ENCODE results near the gene PKP4. TPM values are rescaled to one million over a fixed set of nuclear protein-coding genes. Genes with fewer than 3 reads are reported as not detected.
A peak's percentile ranks its signal among the peaks of the same experiment; 100 is the strongest.

The PKP4 gene
- total and polyA plus RNA-seq, 2 experiments from 2014 or later, result 35.7 to 92.3 TPM

DNA sequence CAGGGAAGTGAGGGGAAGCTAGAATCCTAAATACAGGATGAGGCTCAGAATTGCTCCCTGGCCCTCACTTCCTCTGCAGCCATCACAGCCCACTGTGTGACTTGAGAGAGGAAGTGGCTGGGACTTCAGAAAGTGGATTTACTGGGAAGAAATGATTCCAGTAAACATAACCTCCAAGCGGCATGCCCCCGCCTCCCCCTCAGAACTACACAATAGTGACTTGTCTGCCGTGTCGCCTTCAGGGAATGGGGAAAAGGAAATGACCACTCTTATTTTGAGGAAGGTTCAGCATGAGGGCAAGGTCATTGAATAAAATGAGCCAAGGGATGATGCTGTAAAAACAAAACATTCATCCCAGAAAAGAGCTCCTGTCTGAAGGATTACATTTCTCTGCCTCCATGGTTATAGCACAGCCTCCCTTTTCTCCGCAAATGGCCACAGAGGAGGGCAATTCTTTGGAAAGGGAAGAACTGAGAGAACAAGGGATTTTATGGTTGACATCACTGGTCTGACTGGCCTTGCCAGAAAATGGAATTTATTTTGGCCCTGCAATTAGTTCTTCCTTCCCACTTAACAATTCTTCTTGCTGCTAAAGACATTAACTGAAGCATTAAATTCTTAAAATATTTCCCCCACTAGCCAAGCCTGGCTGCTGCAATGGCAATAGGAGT, 259.5 kb downstream of the PKP4 start:
- no peaks in the 10 kb centered on the region for H3K27me3 ChIP-seq (ENCODE audit: insufficient read depth)
- H3K9me3 Mint-ChIP-seq, result peaks cover 13% of the 10 kb centered on the region; the same call in 1 of the 3 replicates
- no peak overlapping the region for H3K27ac Mint-ChIP-seq
- H3K36me3 ChIP-seq (ENCODE audit: insufficient read depth), result no peaks in the 10 kb centered on the region
- H3K79me2 ChIP-seq (replicated peaks; ENCODE audit: insufficient read depth), result no peaks in the 10 kb centered on the region
- H2AFZ ChIP-seq, result peak overlapping the region; percentile 86
- no peak overlapping the region for H3K27ac ChIP-seq (ENCODE audit: low read depth)
- H4K20me1 ChIP-seq (replicated peaks; ENCODE audit: insufficient read depth), result no peaks in the 10 kb centered on the region
- no peak overlapping the region for H3K4me2 ChIP-seq
- ATAC-seq (no peak), DNase-seq (ENCODE audit: low spot score) (no peak)
- TF ChIP-seq, protein P1, sequence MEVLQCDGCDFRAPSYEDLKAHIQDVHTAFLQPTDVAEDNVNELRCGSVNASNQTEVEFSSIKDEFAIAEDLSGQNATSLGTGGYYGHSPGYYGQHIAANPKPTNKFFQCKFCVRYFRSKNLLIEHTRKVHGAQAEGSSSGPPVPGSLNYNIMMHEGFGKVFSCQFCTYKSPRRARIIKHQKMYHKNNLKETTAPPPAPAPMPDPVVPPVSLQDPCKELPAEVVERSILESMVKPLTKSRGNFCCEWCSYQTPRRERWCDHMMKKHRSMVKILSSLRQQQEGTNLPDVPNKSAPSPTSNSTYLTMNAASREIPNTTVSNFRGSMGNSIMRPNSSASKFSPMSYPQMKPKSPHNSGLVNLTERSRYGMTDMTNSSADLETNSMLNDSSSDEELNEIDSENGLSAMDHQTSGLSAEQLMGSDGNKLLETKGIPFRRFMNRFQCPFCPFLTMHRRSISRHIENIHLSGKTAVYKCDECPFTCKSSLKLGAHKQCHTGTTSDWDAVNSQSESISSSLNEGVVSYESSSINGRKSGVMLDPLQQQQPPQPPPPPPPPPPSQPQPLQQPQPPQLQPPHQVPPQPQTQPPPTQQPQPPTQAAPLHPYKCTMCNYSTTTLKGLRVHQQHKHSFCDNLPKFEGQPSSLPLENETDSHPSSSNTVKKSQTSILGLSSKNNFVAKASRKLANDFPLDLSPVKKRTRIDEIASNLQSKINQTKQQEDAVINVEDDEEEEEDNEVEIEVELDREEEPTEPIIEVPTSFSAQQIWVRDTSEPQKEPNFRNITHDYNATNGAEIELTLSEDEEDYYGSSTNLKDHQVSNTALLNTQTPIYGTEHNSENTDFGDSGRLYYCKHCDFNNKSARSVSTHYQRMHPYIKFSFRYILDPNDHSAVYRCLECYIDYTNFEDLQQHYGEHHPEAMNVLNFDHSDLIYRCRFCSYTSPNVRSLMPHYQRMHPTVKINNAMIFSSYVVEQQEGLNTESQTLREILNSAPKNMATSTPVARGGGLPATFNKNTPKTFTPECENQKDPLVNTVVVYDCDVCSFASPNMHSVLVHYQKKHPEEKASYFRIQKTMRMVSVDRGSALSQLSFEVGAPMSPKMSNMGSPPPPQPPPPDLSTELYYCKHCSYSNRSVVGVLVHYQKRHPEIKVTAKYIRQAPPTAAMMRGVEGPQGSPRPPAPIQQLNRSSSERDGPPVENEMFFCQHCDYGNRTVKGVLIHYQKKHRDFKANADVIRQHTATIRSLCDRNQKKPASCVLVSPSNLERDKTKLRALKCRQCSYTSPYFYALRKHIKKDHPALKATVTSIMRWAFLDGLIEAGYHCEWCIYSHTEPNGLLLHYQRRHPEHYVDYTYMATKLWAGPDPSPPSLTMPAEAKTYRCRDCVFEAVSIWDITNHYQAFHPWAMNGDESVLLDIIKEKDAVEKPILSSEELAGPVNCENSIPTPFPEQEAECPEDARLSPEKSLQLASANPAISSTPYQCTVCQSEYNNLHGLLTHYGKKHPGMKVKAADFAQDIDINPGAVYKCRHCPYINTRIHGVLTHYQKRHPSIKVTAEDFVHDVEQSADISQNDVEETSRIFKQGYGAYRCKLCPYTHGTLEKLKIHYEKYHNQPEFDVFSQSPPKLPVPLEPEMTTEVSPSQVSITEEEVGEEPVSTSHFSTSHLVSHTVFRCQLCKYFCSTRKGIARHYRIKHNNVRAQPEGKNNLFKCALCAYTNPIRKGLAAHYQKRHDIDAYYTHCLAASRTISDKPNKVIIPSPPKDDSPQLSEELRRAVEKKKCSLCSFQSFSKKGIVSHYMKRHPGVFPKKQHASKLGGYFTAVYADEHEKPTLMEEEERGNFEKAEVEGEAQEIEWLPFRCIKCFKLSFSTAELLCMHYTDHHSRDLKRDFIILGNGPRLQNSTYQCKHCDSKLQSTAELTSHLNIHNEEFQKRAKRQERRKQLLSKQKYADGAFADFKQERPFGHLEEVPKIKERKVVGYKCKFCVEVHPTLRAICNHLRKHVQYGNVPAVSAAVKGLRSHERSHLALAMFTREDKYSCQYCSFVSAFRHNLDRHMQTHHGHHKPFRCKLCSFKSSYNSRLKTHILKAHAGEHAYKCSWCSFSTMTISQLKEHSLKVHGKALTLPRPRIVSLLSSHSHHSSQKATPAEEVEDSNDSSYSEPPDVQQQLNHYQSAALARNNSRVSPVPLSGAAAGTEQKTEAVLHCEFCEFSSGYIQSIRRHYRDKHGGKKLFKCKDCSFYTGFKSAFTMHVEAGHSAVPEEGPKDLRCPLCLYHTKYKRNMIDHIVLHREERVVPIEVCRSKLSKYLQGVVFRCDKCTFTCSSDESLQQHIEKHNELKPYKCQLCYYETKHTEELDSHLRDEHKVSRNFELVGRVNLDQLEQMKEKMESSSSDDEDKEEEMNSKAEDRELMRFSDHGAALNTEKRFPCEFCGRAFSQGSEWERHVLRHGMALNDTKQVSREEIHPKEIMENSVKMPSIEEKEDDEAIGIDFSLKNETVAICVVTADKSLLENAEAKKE (CRISPR knock-in tag; IDR thresholded peaks at IDR 0.05), result no peak
- TF ChIP-seq STAT1 (IDR thresholded peaks at IDR 0.05; ENCODE audit: unreplicated experiment), result no peak
- no peak for TF ChIP-seq EZH2 (IDR thresholded peaks at IDR 0.05; ENCODE audit: low read depth, unreplicated experiment)
- no peak for TF ChIP-seq EZH2phosphoT487 (IDR thresholded peaks at IDR 0.05; ENCODE audit: unreplicated experiment)
- TF ChIP-seq NANOG (IDR thresholded peaks at IDR 0.05; ENCODE audit: borderline replicate concordance), result no peak
- TF ChIP-seq POLR2AphosphoS5 (IDR thresholded peaks at IDR 0.05; ENCODE audit: low read depth), result no peak
- no peak for TF ChIP-seq ZNF331 (CRISPR knock-in tag; IDR thresholded peaks at IDR 0.05; ENCODE audit: low read depth)
- TF ChIP-seq JUNB (IDR thresholded peaks at IDR 0.05; ENCODE audit: unreplicated experiment), result no peak
- TF ChIP-seq CREB1 (CRISPR knock-in tag; IDR thresholded peaks at IDR 0.05; ENCODE audit: low read depth), result no peak
- no peak for TF ChIP-seq ZNF114 (CRISPR knock-in tag; IDR thresholded peaks at IDR 0.05)
- TF ChIP-seq, protein P2, sequence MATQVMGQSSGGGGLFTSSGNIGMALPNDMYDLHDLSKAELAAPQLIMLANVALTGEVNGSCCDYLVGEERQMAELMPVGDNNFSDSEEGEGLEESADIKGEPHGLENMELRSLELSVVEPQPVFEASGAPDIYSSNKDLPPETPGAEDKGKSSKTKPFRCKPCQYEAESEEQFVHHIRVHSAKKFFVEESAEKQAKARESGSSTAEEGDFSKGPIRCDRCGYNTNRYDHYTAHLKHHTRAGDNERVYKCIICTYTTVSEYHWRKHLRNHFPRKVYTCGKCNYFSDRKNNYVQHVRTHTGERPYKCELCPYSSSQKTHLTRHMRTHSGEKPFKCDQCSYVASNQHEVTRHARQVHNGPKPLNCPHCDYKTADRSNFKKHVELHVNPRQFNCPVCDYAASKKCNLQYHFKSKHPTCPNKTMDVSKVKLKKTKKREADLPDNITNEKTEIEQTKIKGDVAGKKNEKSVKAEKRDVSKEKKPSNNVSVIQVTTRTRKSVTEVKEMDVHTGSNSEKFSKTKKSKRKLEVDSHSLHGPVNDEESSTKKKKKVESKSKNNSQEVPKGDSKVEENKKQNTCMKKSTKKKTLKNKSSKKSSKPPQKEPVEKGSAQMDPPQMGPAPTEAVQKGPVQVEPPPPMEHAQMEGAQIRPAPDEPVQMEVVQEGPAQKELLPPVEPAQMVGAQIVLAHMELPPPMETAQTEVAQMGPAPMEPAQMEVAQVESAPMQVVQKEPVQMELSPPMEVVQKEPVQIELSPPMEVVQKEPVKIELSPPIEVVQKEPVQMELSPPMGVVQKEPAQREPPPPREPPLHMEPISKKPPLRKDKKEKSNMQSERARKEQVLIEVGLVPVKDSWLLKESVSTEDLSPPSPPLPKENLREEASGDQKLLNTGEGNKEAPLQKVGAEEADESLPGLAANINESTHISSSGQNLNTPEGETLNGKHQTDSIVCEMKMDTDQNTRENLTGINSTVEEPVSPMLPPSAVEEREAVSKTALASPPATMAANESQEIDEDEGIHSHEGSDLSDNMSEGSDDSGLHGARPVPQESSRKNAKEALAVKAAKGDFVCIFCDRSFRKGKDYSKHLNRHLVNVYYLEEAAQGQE (IDR thresholded peaks at IDR 0.05; ENCODE audit: unreplicated experiment), result no peak
- TF ChIP-seq, protein P3, sequence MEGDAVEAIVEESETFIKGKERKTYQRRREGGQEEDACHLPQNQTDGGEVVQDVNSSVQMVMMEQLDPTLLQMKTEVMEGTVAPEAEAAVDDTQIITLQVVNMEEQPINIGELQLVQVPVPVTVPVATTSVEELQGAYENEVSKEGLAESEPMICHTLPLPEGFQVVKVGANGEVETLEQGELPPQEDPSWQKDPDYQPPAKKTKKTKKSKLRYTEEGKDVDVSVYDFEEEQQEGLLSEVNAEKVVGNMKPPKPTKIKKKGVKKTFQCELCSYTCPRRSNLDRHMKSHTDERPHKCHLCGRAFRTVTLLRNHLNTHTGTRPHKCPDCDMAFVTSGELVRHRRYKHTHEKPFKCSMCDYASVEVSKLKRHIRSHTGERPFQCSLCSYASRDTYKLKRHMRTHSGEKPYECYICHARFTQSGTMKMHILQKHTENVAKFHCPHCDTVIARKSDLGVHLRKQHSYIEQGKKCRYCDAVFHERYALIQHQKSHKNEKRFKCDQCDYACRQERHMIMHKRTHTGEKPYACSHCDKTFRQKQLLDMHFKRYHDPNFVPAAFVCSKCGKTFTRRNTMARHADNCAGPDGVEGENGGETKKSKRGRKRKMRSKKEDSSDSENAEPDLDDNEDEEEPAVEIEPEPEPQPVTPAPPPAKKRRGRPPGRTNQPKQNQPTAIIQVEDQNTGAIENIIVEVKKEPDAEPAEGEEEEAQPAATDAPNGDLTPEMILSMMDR (conservative IDR thresholded peaks at IDR 0.05; ENCODE audit: low read depth in 2 of 2), result no peak
- TF ChIP-seq, protein P4, sequence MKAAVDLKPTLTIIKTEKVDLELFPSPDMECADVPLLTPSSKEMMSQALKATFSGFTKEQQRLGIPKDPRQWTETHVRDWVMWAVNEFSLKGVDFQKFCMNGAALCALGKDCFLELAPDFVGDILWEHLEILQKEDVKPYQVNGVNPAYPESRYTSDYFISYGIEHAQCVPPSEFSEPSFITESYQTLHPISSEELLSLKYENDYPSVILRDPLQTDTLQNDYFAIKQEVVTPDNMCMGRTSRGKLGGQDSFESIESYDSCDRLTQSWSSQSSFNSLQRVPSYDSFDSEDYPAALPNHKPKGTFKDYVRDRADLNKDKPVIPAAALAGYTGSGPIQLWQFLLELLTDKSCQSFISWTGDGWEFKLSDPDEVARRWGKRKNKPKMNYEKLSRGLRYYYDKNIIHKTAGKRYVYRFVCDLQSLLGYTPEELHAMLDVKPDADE (IDR thresholded peaks at IDR 0.05), result no peak
- H3K9me2 ChIP-seq (ENCODE audit: insufficient read depth), result no peaks in the 10 kb centered on the region; the same call in 1 of the 2 replicates
- peaks cover 1% of the 10 kb centered on the region for H3K27me3 Mint-ChIP-seq (ENCODE audit: insufficient read depth, low read depth, poor library complexity)
- H3K36me3 Mint-ChIP-seq (ENCODE audit: low read depth), result no peaks in the 10 kb centered on the region
- H3K4me3 Mint-ChIP-seq, result no peak overlapping the region
- no peaks in the 10 kb centered on the region for H3F3A ChIP-seq (replicated peaks; ENCODE audit: low read depth)
- H3K4me3 ChIP-seq, result no peak overlapping the region
- peaks cover 13% of the 10 kb centered on the region; the same call in 2 of the 3 replicates for H3K4me1 Mint-ChIP-seq
- H3K4me1 ChIP-seq (ENCODE audit: insufficient read depth), result no peaks in the 10 kb centered on the region
